Measurements from ENCODE around the gene MYOM1.
A peak's percentile ranks its signal among the peaks of the same experiment; 100 is the strongest.

MYOM1 gene

DNA sequence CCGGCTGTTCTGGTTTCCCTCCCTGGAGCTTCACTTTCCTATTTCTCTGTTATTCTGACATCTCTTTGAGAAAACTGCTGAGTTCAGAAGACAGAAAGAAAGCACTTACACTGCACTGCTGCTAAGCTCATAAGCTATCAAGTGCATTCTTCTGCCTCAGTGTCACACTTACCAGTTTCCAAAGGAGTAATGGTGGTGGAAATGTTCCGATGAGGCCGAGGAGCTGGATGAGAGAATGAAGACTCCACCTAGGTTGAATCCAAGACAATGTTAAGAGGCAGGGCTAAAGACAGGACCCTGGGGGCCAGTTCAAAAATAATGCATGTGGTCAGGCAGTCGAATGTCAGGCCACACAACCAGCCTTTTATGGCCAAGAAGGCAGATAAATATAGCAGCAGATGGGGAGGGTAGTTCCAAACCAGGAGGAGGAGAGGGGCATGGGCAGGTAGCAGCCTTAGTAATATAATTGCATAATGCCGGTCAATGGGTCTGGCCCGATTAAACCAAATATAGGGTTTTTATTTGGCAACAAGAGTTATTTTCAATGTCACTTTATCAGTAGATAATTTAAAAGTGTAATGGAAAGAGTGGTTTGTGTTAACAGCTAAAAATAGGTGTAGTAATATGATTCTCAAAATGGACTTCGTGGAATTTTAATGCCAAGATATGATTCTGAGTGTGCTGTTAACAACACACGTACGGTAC lies at the start of gene MYOM1:
Gene MYOM1 (minus strand): TSS at position 338 of the 705 bp plus-strand sequence. CDS start 4,745 bp downstream, outside the sequence.
- TF ChIP-seq, protein P1, sequence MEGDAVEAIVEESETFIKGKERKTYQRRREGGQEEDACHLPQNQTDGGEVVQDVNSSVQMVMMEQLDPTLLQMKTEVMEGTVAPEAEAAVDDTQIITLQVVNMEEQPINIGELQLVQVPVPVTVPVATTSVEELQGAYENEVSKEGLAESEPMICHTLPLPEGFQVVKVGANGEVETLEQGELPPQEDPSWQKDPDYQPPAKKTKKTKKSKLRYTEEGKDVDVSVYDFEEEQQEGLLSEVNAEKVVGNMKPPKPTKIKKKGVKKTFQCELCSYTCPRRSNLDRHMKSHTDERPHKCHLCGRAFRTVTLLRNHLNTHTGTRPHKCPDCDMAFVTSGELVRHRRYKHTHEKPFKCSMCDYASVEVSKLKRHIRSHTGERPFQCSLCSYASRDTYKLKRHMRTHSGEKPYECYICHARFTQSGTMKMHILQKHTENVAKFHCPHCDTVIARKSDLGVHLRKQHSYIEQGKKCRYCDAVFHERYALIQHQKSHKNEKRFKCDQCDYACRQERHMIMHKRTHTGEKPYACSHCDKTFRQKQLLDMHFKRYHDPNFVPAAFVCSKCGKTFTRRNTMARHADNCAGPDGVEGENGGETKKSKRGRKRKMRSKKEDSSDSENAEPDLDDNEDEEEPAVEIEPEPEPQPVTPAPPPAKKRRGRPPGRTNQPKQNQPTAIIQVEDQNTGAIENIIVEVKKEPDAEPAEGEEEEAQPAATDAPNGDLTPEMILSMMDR (conservative IDR thresholded peaks at IDR 0.05; ENCODE audit: low read depth, low read length), result no peak
- DNase-seq (ENCODE audit: low read depth), result no peak
- H3K4me3 ChIP-seq (ENCODE audit: low read length), result no peak within 1 kb of the TSS

DNA sequence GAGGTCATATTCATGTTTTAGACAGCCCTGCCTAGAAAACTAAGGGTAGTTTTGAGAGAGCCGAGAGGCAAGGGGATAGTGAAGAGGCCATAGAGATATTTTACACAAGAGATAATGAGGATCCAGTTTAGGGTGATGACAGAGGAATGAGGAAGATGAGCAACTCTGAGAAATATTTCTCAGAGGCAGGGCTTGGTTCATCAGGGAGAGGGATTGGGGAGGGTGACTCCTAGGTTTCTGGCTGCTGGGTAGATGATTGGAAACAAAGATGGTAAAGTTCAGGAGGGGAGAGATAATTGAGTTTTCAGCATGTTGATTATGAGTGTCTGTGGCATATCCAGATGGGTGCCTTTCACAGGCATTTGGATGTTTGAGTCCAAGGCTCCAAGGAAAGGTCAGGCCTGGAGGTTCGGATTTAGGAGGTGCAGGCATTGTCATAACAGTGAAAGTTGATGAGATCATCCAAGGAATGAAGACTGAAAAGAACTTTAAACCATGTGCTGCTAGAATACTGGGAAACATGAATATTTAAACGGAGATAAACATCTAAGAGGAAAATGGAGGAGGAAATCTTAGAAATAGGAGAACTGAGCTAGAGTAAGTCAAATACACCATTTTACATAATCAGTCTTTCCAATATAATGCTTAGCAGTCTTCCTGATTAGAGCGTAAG lies 49.6 kb upstream of the MYOM1 start:
- H3K4me3 ChIP-seq (ENCODE audit: low read length), result no peak overlapping the region
- TF ChIP-seq, protein P1 (conservative IDR thresholded peaks at IDR 0.05; ENCODE audit: low read depth, low read length), result no peak
- DNase-seq (ENCODE audit: low read depth), result no peak

DNA sequence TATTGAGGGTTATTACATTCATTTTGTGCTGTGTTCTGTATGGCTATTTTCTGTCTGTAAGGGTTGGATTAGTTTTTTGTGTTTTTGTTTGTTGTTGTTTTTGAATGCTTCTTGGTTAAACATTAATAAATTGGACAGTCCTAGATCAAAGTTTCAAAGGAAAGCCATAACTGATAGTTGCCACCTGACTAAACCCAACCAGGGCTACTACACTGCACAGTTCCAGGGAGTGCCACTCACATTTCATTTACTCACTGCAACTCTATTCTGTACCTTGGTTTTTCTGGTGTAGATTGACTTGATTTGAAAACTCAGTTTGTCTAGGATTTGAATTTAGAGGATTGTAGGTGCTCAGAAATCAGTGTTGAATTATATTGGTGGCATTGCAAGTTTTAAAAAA lies 48.5 kb upstream of the MYOM1 start:
- no peak for DNase-seq (ENCODE audit: low read depth)
- TF ChIP-seq, protein P1 (conservative IDR thresholded peaks at IDR 0.05; ENCODE audit: low read depth, low read length), result no peak
- no peak overlapping the region for H3K4me3 ChIP-seq (ENCODE audit: low read length)

DNA sequence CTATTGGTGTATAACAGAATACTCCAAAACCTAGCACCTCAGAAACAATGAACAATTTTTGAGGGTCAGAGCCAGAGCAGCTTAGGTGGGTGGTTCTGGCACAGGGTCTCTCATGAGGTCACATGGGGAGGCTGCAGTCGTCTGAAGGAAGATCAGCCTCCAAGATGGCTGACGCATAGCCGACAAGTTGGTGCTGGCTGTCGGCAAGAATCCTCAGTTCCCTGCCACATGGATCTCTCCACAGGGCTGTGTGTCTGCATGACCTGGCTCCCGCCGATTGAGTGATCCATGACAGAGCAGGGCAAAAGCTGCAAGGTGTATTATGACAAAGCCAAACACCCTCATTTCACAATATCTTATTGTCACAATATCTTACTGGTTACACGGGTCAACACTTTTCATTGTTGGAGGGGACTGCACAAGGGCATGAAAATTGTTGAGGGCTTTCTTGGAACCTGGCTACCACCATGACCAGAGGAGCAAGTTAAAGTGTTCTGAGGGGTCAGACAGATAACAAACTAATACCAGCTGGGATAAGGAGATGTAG lies 46.4 kb upstream of the MYOM1 start:
- TF ChIP-seq, protein P1 (conservative IDR thresholded peaks at IDR 0.05; ENCODE audit: low read depth, low read length), result no peak
- H3K4me3 ChIP-seq (ENCODE audit: low read length), result no peak overlapping the region
- DNase-seq (ENCODE audit: low read depth), result no peak

DNA sequence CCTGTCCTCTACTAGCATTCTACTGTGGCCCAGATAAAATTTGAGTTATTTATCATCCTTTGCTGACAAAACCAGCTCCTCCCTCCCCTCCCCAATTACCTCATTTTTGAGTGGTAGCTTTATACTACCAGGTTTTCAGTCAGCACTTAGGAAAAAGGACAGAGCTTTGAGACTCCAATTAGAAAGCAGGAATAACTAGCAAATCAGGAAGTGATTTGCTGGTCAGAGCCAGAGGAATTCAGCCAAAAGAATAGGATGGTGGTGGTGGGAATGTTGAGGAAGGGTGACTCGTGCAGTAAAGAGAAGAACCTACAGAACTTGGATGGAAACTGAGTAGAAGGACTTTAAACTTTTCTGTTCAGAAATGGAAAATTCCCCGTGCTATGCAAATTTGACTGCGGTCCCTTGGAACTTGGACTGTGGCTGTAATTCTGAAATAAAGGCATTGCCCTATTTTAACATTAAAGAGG lies 45.8 kb upstream of the MYOM1 start:
- DNase-seq (ENCODE audit: low read depth), result no peak
- TF ChIP-seq, protein P1 (conservative IDR thresholded peaks at IDR 0.05; ENCODE audit: low read depth, low read length), result no peak
- H3K4me3 ChIP-seq (ENCODE audit: low read length), result peak overlapping the region; percentile 19

DNA sequence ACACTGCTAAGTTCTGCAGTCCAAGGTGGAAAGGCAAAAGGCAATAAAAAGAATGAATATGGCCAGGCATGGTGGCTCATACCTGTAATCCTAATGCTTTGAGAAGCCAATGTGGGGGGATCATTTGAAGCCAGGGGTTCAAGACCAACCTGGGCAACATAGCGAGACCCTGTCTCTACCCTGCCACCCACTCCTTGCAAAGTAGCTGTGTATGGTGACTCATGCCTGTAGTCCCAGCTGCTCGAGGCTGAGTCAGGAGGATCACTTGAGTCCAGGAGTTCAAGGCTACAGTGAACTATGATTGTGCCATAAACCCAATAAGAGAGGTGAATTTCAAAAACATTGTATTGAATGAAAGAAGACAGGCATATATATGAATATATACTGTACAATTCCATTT lies 44.6 kb upstream of the MYOM1 start:
- peak overlapping the region; percentile 94 for H3K4me3 ChIP-seq (ENCODE audit: low read length)
- DNase-seq (ENCODE audit: low read depth), result no peak
- TF ChIP-seq, protein P1 (conservative IDR thresholded peaks at IDR 0.05; ENCODE audit: low read depth, low read length), result no peak

Measured in retinal pigment epithelial cell (primary cell).